ENCODE results near the gene FAM184A.

DNA sequence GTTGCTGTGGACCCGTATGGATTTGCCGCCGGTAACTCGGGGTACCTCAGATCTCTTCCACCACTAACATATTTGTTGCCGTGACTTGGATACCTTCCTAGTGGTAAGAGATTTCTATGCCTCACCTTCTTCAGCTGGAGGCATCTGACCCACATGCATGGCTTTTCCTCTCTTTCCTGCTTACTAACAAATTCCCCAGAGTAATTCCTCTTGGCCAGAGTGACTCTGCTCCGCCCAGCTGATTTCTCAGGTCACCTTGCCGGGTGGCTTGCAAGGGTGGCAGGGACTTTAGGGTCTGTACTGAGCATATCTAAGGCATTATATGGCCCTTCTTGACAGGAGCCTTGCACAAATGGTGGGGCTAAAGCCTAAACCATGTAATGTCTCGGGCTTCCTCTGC, 38.2 kb downstream of the FAM184A start:
- TF ChIP-seq, protein P1, sequence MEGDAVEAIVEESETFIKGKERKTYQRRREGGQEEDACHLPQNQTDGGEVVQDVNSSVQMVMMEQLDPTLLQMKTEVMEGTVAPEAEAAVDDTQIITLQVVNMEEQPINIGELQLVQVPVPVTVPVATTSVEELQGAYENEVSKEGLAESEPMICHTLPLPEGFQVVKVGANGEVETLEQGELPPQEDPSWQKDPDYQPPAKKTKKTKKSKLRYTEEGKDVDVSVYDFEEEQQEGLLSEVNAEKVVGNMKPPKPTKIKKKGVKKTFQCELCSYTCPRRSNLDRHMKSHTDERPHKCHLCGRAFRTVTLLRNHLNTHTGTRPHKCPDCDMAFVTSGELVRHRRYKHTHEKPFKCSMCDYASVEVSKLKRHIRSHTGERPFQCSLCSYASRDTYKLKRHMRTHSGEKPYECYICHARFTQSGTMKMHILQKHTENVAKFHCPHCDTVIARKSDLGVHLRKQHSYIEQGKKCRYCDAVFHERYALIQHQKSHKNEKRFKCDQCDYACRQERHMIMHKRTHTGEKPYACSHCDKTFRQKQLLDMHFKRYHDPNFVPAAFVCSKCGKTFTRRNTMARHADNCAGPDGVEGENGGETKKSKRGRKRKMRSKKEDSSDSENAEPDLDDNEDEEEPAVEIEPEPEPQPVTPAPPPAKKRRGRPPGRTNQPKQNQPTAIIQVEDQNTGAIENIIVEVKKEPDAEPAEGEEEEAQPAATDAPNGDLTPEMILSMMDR (optimal IDR thresholded peaks at IDR 0.05 in 1 of 3, IDR thresholded peaks at IDR 0.05 in 1 of 3, conservative IDR thresholded peaks at IDR 0.05 in 1 of 3; ENCODE audit: extremely low read depth in 1 of 3, insufficient read depth in 2 of 3, low read length in 3 of 3) = no peak
- no peak for TF ChIP-seq EZH2 (IDR thresholded peaks at IDR 0.05; ENCODE audit: low read length)

Data from keratinocyte (primary cell).